GM12874 (cell line): ENCODE measurements around the gene MAP7.

Source experiments
- CTCF ChIP-seq: IDR thresholded peaks from 2 replicates; pipeline ENCODE4 v1.5.1; 2011; ENCODE audit warnings: low read depth, mild to moderate bottlenecking, control low read depth, low read length, moderate library complexity; ENCODE audit not compliant: insufficient read depth

MAP7 gene

GRCh38 chr6:136562211-136562610 lies 12.0 kb upstream of the MAP7 start:
- no peak for TF ChIP-seq CTCF

GRCh38 chr6:136553166-136553787 lies 3.1 kb upstream of the MAP7 start:
- TF ChIP-seq CTCF: no peak

GRCh38 chr6:136552054-136552453 lies 1.8 kb upstream of the MAP7 start:
- no peak for TF ChIP-seq CTCF

DNA sequence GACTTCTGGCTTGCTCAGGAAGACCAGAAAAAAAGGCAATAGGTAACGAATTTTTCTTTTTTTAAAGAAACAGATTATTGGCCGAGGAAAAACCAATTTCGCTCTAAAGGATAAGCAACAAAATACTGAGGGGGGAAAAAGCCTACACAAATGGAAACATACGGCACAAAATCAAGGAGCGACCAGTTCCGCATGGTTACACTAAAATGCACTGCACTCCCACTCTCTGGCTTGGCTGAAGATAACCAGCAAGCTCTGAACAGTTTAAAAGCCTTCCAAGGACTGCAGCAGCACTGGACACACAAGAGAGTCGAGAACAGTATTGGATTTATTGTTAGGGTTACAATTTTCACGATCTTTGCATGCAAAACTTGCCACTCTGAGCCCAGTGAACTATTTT lies 881 bp upstream of the MAP7 start:
- TF ChIP-seq CTCF: no peak

- TF ChIP-seq CTCF: no peak
Measured at GRCh38 chr6:136550045-136550329, 235 bp downstream of the MAP7 start.

DNA sequence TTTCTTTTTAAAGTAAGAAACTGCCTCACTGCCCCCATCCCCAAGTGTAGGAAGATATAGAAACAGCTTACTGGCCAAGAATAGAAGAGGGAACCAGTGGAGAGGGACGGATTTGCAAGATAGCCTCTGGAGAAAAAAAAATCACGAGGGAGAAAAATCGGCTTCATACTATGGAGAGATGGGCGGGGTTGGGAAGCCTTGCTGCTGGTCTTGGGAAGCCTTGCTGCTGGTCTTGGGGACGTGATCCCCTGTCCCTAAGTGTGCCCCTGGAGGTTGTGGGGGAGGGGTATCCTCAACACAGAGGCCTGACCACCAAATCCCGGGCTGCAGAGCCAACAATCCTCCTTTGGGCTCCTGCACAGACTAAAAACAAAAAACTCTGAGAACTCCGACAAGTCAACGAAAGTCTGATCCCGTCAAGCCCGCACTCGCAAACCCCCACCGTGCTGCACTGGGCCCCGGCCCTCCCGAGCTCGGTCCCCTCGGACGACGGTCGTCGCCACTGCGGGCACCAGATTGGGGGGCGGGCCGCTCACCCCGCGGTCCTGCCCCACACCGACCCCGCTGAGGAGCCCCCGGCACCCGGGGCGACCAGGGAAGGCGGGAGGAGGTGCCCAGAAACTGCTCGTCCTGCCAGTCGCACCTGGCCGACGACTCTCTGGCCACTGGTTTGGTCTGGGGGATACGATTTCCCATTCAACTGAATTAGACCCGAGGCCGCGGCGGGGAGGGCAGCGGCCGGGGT lies 750 bp downstream of the MAP7 start:
- no peak for TF ChIP-seq CTCF

DNA sequence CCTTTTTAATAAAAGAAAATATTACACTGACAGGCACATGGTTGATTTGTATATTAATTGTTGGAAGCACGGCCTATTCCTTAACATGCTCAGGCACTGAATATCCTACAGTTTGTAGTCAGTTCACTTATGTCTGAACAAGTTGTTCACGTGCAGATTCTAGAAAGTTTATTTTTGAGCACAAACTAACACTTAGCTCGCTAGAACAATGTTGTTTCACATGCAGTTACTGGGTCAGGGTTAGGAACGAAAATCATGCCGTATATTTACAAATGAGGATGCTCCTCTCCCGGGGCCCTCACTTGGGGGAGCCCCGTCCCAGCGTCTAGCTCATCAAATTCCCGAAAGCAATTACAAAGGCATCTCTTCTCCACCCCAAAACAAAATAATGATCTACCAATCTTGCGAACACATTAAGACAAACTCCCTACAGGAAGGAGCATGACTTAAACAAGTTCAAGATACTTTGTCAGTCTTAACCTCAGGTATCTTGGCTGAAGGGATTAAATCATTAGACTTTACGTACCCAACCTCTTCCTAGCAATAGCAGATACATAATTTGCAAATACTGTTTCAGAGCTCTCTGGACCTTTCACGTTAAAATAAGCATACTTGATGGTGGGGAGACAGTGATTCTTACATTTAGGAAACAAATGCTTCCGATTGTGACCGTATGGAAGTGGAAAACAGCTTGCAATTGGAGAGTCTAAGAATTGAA lies 1.5 kb downstream of the MAP7 start:
- no peak for TF ChIP-seq CTCF
